ENCODE measurements around the gene BIRC6.

GRCh38 chr2:32491346-32491745 lies 134.5 kb downstream of the BIRC6 start:
- no peak for TF ChIP-seq CTCF (conservative IDR thresholded peaks at IDR 0.05; ENCODE audit: low read length)
- TF ChIP-seq EZH2phosphoT487 (IDR thresholded peaks at IDR 0.05; ENCODE audit: borderline replicate concordance): no peak
